IMR-90 (cell line): ENCODE measurements around the gene ADAMTS19. TPM values are rescaled to one million over a fixed set of nuclear protein-coding genes. Genes with fewer than 3 reads are reported as not detected.

Experiments
- ATAC-seq: fragments of 200-7000 bp; cut with Tn5 transposase; 2 replicates; pipeline ENCODE4 v1.9.1; 2020; ENCODE audit warnings: low read depth, mild to moderate bottlenecking, moderate library complexity
- BruUV-seq: library from RNA; stranded (reverse); fragments of 400-500 nt; replicated peaks from 2 replicates; lab custom pipeline; 2021; lab: Mats Ljungman, UMichigan
- CTCF ChIA-PET: fragments of 300-600 bp; formaldehyde crosslinking; extraction: SDS; loops from one replicate; lab custom pipeline; 2021; ENCODE audit warnings: antibody characterized with exemption; lab: Yijun Ruan, JAX
- POLR2A ChIA-PET: fragments of 300-600 bp; sonication (Branson Sonifier 250); formaldehyde crosslinking; loops from one replicate; lab custom pipeline; 2022; ENCODE audit warnings: antibody characterized with exemption; ENCODE audit not compliant: unreplicated experiment; lab: Charles Lee
- DNase-seq: peaks from one replicate; pipeline ENCODE4 v3.0.0; 2013
- H2AFZ ChIP-seq: replicated peaks from 2 replicates; pipeline ENCODE3; 2013; ENCODE audit warnings: low read length, mild to moderate bottlenecking; ENCODE audit not compliant: poor library complexity
- H2AK5ac ChIP-seq: 2 replicates; pipeline ENCODE4 v1.6.1; 2013; ENCODE audit warnings: low read depth, low read length, inconsistent platforms
- H2AK9ac ChIP-seq: replicated peaks from 2 replicates; pipeline ENCODE3; 2013; ENCODE audit warnings: mild to moderate bottlenecking, low read depth, low read length, moderate library complexity; ENCODE audit not compliant: poor library complexity
- H2BK120ac ChIP-seq: 2 replicates; pipeline ENCODE4 v1.6.1; 2013; ENCODE audit warnings: low read depth, low read length, inconsistent platforms
- H2BK15ac ChIP-seq: 3 replicates; pipeline ENCODE4 v1.6.1; 2013; ENCODE audit warnings: low read depth, low read length, inconsistent platforms
- H2BK20ac ChIP-seq: 2 replicates; pipeline ENCODE4 v1.6.1; 2013; ENCODE audit warnings: low read depth, mild to moderate bottlenecking, inconsistent platforms, low read length, moderate library complexity
- H2BK5ac ChIP-seq: 2 replicates; pipeline ENCODE4 v1.6.1; 2013; ENCODE audit warnings: mild to moderate bottlenecking, low read depth, low read length, inconsistent platforms; ENCODE audit not compliant: poor library complexity, severe bottlenecking
- H3K14ac ChIP-seq: replicated peaks from 2 replicates; pipeline ENCODE4 v1.6.1; 2013; ENCODE audit warnings: low read depth, low read length, inconsistent platforms
- H3K18ac ChIP-seq: 2 replicates; pipeline ENCODE4 v1.6.1; 2013; ENCODE audit warnings: low read depth, low read length, control low read depth
- H3K23ac ChIP-seq: 2 replicates; pipeline ENCODE4 v1.6.1; 2013; ENCODE audit warnings: low read depth, low read length, inconsistent platforms
- H3K27ac ChIP-seq: 2 replicates; pipeline ENCODE4 v1.5.1; 2013; ENCODE audit warnings: mild to moderate bottlenecking, control low read depth, low read length; ENCODE audit not compliant: insufficient read depth
- H3K27me3 ChIP-seq: 2 replicates; pipeline ENCODE4 v1.6.1; 2013; ENCODE audit warnings: low read length; ENCODE audit not compliant: control insufficient read depth, insufficient read depth
- H3K36me3 ChIP-seq: 2 replicates; pipeline ENCODE4 v1.6.1; 2013; ENCODE audit warnings: low read length, mixed read lengths; ENCODE audit not compliant: control insufficient read depth, insufficient read depth
- H3K4ac ChIP-seq: 2 replicates; pipeline ENCODE4 v1.6.1; 2013; ENCODE audit warnings: low read depth, low read length, inconsistent platforms
- H3K4me1 ChIP-seq: 2 replicates; pipeline ENCODE4 v1.6.1; 2013; ENCODE audit warnings: low read length, mixed read lengths; ENCODE audit not compliant: control insufficient read depth, insufficient read depth
- H3K4me2 ChIP-seq: 2 replicates; pipeline ENCODE4 v1.6.1; 2013; ENCODE audit warnings: low read depth, mild to moderate bottlenecking, control low read depth, low read length, moderate library complexity
- H3K4me3 ChIP-seq: 2 replicates; pipeline ENCODE4 v1.5.1; 2013; ENCODE audit warnings: low read depth, mild to moderate bottlenecking, control low read depth, low read length, moderate library complexity; ENCODE audit not compliant: insufficient read depth
- H3K56ac ChIP-seq: 2 replicates; pipeline ENCODE4 v1.6.1; 2013; ENCODE audit warnings: low read length, inconsistent platforms; ENCODE audit not compliant: insufficient read depth; ENCODE audit errors: extremely low read depth
- H3K79me1 ChIP-seq, 2 experiments: 2 replicates each; pipeline ENCODE4 v1.6.1; 2013; ENCODE audit warnings: low read length in 2 of 2, inconsistent platforms in 1 of 2, low read depth in 1 of 2
- H3K9ac ChIP-seq: 2 replicates; pipeline ENCODE4 v1.6.1; 2013; ENCODE audit warnings: low read depth, low read length, control low read depth
- H3K9me1 ChIP-seq: 2 replicates; pipeline ENCODE4 v1.6.1; 2013; ENCODE audit warnings: low read length, inconsistent platforms; ENCODE audit not compliant: insufficient read depth
- H3K9me3 ChIP-seq: 2 replicates; pipeline ENCODE4 v1.6.1; 2013; ENCODE audit warnings: low read length; ENCODE audit not compliant: control insufficient read depth, insufficient read depth
- H4K20me1 ChIP-seq: 2 replicates; pipeline ENCODE4 v1.6.1; 2013; ENCODE audit warnings: low read length, inconsistent platforms; ENCODE audit not compliant: insufficient read depth
- H4K5ac ChIP-seq: 2 replicates; pipeline ENCODE4 v1.6.1; 2013; ENCODE audit warnings: mild to moderate bottlenecking, low read depth, low read length, control low read depth
- H4K8ac ChIP-seq, 2 experiments: 2 replicates each; pipeline ENCODE4 v1.6.1; 2013; ENCODE audit warnings: low read depth in 2 of 2, low read length in 2 of 2, control low read depth in 1 of 2, inconsistent platforms in 1 of 2
- H4K91ac ChIP-seq: 2 replicates; pipeline ENCODE4 v1.6.1; 2013; ENCODE audit warnings: low read depth, low read length, inconsistent platforms; ENCODE audit not compliant: insufficient read depth
- CEBPB ChIP-seq: IDR thresholded peaks from 2 replicates; pipeline ENCODE4 v1.6.1; 2012; ENCODE audit warnings: low read depth, low read length, improper control_type of control experiment
- CHD1 ChIP-seq: IDR thresholded peaks from 2 replicates; pipeline ENCODE4 v1.6.1; 2012; ENCODE audit warnings: low read depth, low read length, improper control_type of control experiment
- FOS ChIP-seq: fragments of 150-350 bp; IDR thresholded peaks from 2 replicates; pipeline ENCODE4 v1.6.1; 2016; ENCODE audit warnings: low read depth, low read length
- MAFK ChIP-seq: IDR thresholded peaks from 2 replicates; pipeline ENCODE4 v1.6.1; 2012; ENCODE audit warnings: low read depth, low read length, improper control_type of control experiment
- MAZ ChIP-seq: IDR thresholded peaks from 2 replicates; pipeline ENCODE4 v1.6.1; 2012; ENCODE audit warnings: low read depth, mild to moderate bottlenecking, low read length, improper control_type of control experiment, moderate library complexity, borderline replicate concordance
- MXI1 ChIP-seq: IDR thresholded peaks from 2 replicates; pipeline ENCODE4 v1.6.1; 2012; ENCODE audit warnings: low read depth, mild to moderate bottlenecking, low read length, moderate library complexity, borderline replicate concordance
- NFE2L2 ChIP-seq: fragments of 150-350 bp; IDR thresholded peaks from 2 replicates; pipeline ENCODE4 v1.6.1; 2016; ENCODE audit warnings: low read depth, mild to moderate bottlenecking, low read length
- RCOR1 ChIP-seq: IDR thresholded peaks from 2 replicates; pipeline ENCODE4 v1.6.1; 2012; ENCODE audit warnings: mild to moderate bottlenecking, low read length, improper control_type of control experiment; ENCODE audit not compliant: insufficient replicate concordance
- RFX5 ChIP-seq: IDR thresholded peaks from 2 replicates; pipeline ENCODE4 v1.8.0; 2012; ENCODE audit warnings: low read depth, mild to moderate bottlenecking, low read length, moderate library complexity
- SMC3 ChIP-seq: fragments of 150-350 bp; IDR thresholded peaks from 2 replicates; pipeline ENCODE4 v1.6.1; 2016; ENCODE audit warnings: low read depth, mild to moderate bottlenecking, antibody characterized with exemption, low read length, moderate library complexity
- USF2 ChIP-seq: fragments of 150-350 bp; IDR thresholded peaks from 2 replicates; pipeline ENCODE4 v1.6.1; 2017; ENCODE audit warnings: mild to moderate bottlenecking, antibody characterized with exemption, low read length, low read depth
- WGBS, 2 experiments: methylation state at CpG; one replicate each; pipeline versions ENCODE4 v1.1.5 to v1.1.7; 2013; ENCODE audit warnings: missing lambda C conversion rate in 2 of 2; ENCODE audit not compliant: insufficient read length in 1 of 2; ENCODE audit errors: extremely low coverage in 2 of 2; 5-methylcytosine and 5-hydroxymethylcytosine counted together
- dilution Hi-C: fragments of 300-500 bp; cut with HindIII; formaldehyde crosslinking; loops from one replicate; pipeline ENCODE4 v1.14.3; 2018; ENCODE audit warnings: low sequenced_read_pairs; ENCODE audit not compliant: unreplicated experiment
- in situ Hi-C: fragments of 300-500 bp; cut with MboI; formaldehyde crosslinking; loops from 3 replicates; pipeline ENCODE4 v1.14.3; 2019; ENCODE audit warnings: low sequenced_read_pairs, inconsistent platforms, mixed read lengths
- intact Hi-C: fragments of 100-400 bp; cut with micrococcal nuclease; formaldehyde crosslinking; loops from 2 replicates; pipeline ENCODE4 v1.10.0; 2022
- polyA plus RNA-seq, 3 experiments: library from polyadenylated mRNA; depleted of rRNA; stranded (reverse); fragments of >200 nt; gene quantifications; 2 replicates each; pipeline ENCODE4 v1.2.3, GENCODE V29; 2012; ENCODE audit warnings: low replicate concordance in 1 of 3
- total RNA-seq: library from RNA; depleted of rRNA; stranded (reverse); fragments of >200 nt; gene quantifications from 2 replicates; pipeline ENCODE4 v1.2.3, GENCODE V29; 2012

Gene ADAMTS19
- total and polyA plus RNA-seq, 2 of the 4 experiments (the other 2 are of a cell fraction): under 0.01 to 0.17 TPM

DNA sequence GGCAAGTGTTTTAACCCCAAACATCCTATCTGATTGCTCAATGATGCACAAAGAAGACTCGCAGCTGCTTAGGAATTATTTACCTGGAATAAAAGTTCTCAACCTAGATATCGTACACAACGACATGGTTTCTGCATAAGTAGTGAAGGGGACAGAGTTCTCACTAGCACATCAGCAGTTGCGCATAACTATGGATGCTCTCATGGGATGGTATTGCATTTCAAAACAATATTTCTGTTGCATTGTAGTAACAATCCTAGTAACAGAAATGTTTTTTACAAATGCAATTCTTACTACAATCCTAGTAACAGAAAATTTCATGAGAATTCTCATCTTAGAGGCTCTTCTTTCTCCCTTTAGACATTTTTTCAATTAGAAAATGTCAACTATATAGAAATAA is 193.3 kb downstream of the ADAMTS19 start:
- in situ Hi-C loops: no loop called here
- TF ChIP-seq MAZ: no peak
- no peak for TF ChIP-seq RFX5
- no peak for TF ChIP-seq SMC3
- no peak for TF ChIP-seq MAFK
- no peak for TF ChIP-seq MXI1
- no peak for TF ChIP-seq NFE2L2
- TF ChIP-seq FOS: no peak
- no peak for TF ChIP-seq CHD1
- no peak for TF ChIP-seq RCOR1
- TF ChIP-seq USF2: no peak
- no peak for TF ChIP-seq CEBPB
- no peak overlapping the region for H2BK20ac ChIP-seq
- H3K9me1 ChIP-seq: no peaks in the 10 kb centered on the region
- H3K56ac ChIP-seq: no peak overlapping the region
- no peak overlapping the region for H2AFZ ChIP-seq
- no peak overlapping the region for H3K4me2 ChIP-seq
- no peak for ATAC-seq
- H2BK5ac ChIP-seq: no peak overlapping the region
- H2BK15ac ChIP-seq: no peak overlapping the region
- no peak for DNase-seq
- no peak overlapping the region for H3K23ac ChIP-seq
- H3K18ac ChIP-seq: no peak overlapping the region
- dilution Hi-C loops: no loop called here
- intact Hi-C loops: no loop called here
- H3K27me3 ChIP-seq: no peaks in the 10 kb centered on the region
- no peak overlapping the region for H3K4me3 ChIP-seq
- H2AK5ac ChIP-seq: no peak overlapping the region
- H2AK9ac ChIP-seq: no peak overlapping the region
- H4K8ac ChIP-seq: no peak overlapping the region
- H3K4me1 ChIP-seq: no peaks in the 10 kb centered on the region
- no peak overlapping the region for H3K14ac ChIP-seq
- H3K36me3 ChIP-seq: no peaks in the 10 kb centered on the region
- H4K5ac ChIP-seq: no peak overlapping the region
- WGBS, 2 experiments: no CpG with 5 or more reads among the region's 4 CpGs
- no peaks in the 10 kb centered on the region for H3K9me3 ChIP-seq
- no peak overlapping the region for H3K9ac ChIP-seq
- no peaks in the 10 kb centered on the region for H3K79me1 ChIP-seq
- no peak overlapping the region for H4K91ac ChIP-seq
- no peaks in the 10 kb centered on the region for H4K20me1 ChIP-seq
- CTCF ChIA-PET: no interaction called here
- H2BK120ac ChIP-seq: no peak overlapping the region
- H3K27ac ChIP-seq: no peak overlapping the region
- POLR2A ChIA-PET: no interaction called here
- H3K4ac ChIP-seq: no peak overlapping the region
- BruUV-seq: no TSS peak
